ENCODE measurements around the gene TMEM52. TPM values are rescaled to one million over a fixed set of nuclear protein-coding genes. Genes with fewer than 3 reads are reported as not detected.
A peak's percentile ranks its signal among the peaks of the same experiment; 100 is the strongest.

TMEM52 gene
- total and polyA plus RNA-seq, 2 of the 13 experiments (the other 11 are each of a cell fraction or from before 2014, with no cell fraction given) = 13.2 to 18.7 TPM

GRCh38 chr1:1942753-1943656, 23.9 kb upstream of the TMEM52 start (continued):
- TF ChIP-seq ZNF280D (CRISPR knock-in tag; IDR thresholded peaks at IDR 0.05) = peak; percentile 85
- TF ChIP-seq ZNF616 (CRISPR knock-in tag; IDR thresholded peaks at IDR 0.05; ENCODE audit: low read depth) = no peak
- TF ChIP-seq ZNF839 (CRISPR knock-in tag; IDR thresholded peaks at IDR 0.05; ENCODE audit: borderline replicate concordance) = no peak
- TF ChIP-seq RBM39 (IDR thresholded peaks at IDR 0.05; ENCODE audit: low read depth, low read length, poor library complexity, severe bottlenecking) = peak; percentile 79
- 0 out of 2 replicates have a peak, but pooled peaks have one; percentile 73 for TF ChIP-seq ZNF790 (CRISPR knock-in tag; IDR thresholded peaks at IDR 0.05; ENCODE audit: borderline replicate concordance)
- TF ChIP-seq ETS1 (CRISPR knock-in tag; IDR thresholded peaks at IDR 0.05) = no peak
- TF ChIP-seq WIZ (CRISPR knock-in tag; IDR thresholded peaks at IDR 0.05) = 0 out of 2 replicates have a peak, but pooled peaks have one; percentile 33
- TF ChIP-seq REPIN1 (CRISPR knock-in tag; IDR thresholded peaks at IDR 0.05; ENCODE audit: borderline replicate concordance, low read depth) = no peak
- TF ChIP-seq IRF1 (CRISPR knock-in tag; IDR thresholded peaks at IDR 0.05; ENCODE audit: low read depth) = 0 out of 2 replicates have a peak, but pooled peaks have one; percentile 56
